AG20443 (cell line): ENCODE measurements around the gene SPOCK2.

Source experiments
- DNase-seq: peaks from one replicate; pipeline ENCODE4 v3.0.0; 2012; ENCODE audit warnings: low spot score, mixed read lengths

SPOCK2 gene

DNA sequence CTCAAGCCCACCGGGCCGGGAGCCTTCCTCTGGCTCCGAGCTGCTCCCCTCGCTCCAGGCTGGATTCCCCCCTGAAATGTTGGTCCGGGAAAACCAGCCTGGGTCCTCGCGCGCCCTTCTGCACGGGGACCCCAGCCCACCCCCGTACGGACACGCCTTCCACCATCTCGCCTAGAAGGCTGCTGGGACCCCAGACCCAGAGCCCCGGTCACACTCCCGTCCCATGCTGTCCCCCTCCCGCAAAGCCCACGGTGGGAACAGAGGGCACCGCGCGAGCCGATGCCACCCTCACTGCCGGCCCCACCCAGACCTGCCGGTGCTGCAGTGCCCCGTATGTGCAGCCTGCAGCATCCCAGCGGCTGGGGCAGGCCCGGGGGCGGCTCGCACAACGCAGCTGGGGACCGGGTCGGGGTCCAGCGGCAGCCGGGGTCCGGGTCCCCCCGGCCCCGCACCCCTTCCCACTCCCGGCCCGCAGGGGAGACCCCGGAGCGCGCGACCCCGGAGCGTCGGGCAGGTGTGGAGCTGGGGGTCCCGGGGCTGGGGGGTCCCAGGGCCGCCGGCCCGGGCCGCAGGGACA, 871 bp downstream of the SPOCK2 start:
- peak; percentile 25 for DNase-seq

DNA sequence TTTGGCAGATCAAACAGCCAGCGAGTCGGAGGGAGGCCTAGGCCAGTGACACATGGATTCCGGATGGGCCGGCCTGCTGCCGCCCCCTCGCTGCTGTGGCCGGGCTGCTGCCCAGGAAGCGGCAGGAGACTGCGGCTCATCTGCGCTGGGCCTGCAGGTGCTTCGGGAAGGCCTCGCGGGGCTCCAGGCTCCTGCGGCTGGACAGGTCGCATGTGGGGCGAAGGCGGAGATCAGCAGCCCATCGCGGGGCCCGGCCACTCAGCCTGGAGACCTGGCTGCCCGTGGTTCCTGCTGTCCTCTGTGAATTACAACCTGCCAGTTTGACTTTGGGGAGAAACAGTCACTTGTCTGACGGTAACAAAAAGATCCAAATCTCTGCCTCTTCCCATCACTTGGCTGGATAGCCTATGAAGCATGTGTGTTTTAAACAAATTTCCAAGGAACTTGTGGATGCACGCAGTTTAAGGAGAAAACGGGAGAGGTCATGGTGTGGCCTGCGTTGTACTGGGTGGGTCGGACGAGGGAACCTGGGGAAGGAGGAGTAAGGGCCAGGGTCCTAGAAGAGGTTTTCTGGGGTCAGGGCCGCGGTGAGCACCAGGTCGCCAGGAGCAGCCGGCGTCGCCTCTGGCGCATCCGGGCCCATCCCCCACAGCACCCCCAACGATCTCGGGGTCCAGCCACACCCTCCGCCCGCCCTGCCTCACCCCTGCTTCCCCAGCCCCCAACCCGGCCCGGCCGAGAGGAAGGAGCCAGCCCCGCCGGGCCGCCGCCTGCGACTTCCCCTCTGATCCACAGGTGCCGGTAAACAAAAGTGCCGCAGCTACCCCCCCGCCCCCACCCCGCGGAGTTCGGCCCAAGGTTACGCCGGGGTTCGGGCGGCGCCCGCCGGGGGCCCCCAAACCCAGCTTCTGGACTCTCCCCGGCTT, 1.6 kb downstream of the SPOCK2 start:
- DNase-seq: peak; percentile 10

DNA sequence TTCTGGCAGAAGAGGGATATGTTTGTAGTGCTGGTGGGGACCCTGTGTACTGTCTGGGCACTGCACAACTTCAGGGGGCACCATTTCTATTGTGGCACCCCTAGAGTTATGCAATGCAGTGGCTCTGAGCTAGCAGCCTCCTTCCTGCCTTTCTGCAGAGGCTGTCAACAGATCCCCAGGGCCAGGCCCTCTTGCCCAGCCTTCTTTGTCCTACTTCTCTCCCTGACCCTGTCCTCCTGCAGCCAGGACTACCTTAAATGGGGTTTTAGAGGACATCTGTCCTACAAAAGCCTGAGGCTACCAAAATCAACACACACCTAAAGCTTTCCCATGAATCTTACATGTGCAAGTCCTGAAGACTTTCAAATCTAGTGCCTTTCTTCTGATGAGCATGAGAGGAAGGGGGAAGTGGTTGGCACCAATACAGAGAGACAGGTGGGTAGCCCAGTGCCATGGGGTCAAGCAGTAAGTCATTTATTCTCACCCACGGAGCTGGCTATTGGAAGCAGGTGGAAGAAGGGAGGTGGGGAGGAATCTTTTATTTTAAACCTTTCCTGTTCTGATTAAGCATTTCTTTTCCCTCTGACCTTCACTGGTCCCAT, 2.4 kb downstream of the SPOCK2 start:
- DNase-seq: no peak

DNA sequence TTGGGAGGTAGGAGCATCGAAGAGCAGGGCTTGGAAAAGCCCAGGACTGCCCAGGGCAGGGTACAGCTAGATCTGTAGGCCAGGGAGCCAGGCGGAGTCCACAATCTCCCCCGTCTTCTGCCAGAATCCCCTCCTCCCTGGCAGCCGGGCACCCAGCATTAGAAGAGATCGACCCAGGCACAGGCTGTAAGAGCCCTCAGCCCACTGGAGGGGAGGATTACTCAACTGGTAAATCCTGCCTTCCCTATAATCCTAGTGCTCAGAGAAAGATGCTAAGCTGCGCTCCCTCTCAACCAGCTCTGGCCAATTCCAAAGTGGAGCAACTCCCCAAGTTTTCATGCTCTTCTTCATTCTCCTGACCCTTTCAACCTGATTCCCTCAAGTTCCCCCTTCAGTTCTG, 3.2 kb downstream of the SPOCK2 start:
- DNase-seq: no peak

DNA sequence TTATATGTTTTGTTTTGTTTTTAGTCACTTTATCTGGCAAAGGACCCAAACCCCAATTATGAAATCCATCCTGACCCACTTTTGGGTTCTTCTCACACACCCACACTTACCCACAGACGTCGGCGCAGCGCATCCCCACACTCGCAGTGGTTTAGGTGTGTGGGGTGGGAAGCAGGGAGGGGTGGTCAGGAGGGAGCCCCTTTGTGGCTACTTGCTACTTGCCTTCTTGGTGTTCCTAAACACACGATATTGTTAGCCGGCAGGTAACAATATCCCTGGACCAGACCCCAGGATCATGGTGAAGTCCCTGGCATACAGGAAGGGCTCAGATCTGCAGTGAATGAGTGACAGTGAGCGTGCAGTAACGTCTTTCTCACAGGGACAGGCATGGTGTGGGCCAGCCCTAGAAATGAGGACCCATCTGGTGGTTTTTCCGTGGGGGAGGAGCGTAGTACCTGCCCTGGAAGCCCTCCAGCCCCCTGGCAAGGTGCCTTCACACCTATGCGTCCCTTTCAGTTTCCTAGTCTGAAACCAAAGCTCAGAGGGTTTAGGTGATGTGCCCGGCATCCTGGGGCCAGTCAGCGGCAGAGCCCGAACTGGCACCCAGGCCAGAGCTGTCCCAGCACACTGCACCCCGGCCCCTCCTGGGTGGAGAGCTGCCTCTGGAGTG, 4.4 kb downstream of the SPOCK2 start:
- DNase-seq: no peak

DNA sequence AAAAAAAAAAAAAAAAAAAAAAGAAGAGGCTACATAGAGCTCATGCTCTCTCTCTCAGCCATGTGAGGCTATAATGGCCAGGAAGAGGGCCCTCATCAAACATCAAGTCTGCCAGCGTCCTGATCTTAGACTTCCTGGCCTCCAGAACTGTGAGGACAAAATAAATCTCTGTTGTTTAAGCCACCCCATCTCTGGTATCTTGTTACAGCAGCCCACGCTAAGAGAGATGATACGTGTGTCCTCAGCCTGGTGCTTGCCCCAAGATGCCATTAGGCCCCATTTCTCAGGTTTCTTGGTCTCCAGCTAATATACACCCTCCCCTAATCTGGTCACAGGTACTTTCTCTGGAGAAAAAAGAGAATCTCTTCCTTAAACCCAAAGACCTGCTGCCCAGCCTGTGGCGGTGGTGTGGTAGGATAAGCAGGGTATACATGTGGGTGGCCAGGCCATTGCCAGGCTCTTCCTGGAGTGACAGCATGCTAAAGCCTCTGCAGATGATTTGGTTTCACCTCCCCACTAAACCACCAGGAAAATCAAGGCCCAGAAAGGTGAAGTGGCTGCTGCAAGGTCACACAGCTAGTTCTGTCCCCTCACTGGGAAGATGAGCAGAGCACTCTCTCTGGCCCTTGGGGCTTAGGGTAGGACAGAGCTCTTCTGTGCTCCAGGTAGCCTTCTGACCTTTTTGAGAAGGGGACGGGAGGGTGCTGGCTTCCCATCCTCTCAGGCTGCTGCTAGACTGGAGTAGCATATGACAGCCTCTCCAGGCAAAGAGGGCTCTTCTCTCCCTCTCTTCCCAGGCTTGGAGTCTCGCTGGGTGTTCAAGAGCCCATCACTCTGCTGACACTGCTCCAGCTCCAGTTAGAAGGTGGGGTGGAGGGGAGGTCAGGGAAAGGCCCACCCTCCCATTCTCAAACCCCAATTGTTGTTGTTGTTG, 5.2 kb downstream of the SPOCK2 start:
- no peak for DNase-seq

DNA sequence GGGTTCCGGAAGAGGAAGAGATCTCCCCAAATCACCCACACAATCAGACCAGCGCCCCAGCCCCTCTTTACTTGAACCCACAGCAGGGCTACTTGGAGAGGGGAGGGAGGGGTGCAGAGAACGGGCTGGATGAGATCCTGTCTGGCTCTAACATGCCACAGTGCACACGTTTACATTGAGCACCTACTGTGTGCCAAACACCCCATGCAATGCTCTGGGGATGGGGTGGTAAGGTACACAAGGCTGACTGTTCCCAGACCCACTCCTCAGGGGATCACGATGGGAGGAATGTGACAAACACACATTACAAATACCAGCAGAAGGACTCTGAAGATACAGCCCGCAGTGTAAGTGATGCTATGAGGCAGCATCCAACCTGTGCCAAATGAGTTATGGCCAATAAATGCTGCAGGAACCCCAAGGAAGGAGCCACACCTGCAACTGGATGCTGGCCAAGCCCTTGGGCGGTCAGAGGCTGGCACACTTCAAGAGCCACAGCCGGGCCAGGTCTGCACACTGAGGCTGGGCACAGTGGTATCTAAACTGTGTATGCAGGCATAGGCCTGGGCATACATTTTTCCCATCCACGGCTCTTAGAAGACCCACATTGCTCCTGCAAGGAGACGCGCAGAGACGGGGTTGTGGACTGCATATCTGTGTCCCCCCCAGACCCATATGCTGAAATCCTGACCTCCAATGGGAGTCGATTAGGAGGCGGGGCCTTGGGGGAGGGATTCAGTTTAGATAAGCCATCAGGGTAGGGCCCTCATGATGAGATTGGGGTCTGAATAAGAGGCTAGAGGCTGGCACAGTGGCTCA, 6.4 kb downstream of the SPOCK2 start:
- peak; percentile 14 for DNase-seq

DNA sequence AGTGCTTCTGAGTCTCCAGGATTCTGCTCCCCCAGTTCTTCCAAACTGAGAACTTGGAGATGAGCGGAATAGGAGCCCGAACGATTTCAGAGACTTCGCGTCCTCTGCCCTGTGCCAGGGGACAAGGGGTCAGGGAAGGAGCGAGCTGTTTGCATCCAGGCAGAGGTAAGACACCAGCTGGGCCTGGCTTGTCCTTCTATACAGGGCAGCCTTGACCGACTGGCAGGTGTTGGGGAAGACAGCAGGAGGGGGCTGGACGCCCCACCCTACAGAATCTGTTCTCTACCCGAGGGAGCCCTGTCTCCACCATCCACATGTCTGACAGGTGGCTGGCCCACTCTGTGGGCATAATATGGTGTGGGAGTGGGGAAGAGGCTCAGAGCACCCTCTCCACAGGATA, 7.1 kb downstream of the SPOCK2 start:
- DNase-seq: peak; percentile 7

DNA sequence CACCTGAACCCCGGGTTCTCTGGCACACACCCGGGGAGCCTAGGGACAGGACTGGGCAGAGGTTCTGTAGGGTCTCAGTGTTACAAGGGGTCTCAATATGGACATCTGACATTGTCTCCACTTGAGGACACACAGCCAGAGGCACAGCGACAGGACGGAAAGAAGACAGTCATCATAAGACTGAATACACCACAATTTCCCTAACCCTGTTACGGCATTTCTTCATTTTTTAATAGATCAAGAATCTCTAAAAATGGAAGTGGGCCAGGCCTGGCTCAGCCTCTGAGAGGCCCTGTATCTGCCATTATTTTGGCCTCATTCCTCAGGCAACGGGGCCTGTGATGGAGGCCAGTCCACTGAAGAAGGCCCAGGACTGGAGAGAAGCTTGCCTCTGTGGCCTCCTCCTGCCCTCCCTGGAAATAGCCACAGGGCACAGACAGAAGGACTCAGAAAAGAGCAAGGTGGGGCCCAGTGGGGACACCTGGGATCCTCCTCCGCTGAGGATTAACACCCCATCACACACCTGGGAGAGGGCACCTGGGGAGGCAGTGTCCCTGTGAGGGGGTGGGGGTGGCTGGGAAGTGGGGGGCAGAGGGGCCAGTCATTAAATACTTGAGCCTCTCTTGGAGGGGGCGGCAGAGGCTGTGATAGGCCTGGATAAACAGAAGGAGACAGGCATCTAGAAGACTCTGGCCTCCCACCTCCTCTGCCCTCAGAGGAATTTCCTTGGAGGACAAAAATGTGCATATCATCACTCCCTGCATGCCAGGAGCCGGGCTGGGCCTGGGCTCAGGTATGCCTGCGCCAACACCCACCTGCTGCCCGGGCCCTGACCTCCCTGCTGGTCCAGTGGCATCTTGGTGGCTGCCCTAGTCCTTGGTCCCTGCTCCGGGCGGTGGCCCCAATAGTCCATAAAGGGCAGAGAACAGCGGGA, 8.0 kb downstream of the SPOCK2 start:
- DNase-seq: peak; percentile 14

DNA sequence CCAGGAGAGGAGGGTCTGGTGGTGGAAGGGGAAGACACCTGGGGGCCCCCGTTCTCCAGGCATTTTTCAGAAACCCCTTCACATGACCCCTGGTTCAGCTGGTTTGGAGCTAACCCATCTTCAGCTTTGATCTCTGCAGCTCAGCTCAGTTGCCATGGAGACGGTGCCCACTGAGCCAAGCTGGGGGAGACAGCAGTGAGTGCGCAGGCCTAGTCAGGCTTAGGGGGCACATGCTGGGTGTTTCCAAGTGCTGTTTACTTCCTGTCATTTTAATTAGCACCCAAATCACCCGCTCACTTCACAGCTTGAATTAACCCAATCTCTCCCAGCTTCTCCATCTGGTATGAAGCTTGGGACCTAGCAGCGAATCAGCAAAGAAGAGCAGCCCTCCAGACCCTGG, 9.0 kb downstream of the SPOCK2 start:
- peak; percentile 11 for DNase-seq

DNA sequence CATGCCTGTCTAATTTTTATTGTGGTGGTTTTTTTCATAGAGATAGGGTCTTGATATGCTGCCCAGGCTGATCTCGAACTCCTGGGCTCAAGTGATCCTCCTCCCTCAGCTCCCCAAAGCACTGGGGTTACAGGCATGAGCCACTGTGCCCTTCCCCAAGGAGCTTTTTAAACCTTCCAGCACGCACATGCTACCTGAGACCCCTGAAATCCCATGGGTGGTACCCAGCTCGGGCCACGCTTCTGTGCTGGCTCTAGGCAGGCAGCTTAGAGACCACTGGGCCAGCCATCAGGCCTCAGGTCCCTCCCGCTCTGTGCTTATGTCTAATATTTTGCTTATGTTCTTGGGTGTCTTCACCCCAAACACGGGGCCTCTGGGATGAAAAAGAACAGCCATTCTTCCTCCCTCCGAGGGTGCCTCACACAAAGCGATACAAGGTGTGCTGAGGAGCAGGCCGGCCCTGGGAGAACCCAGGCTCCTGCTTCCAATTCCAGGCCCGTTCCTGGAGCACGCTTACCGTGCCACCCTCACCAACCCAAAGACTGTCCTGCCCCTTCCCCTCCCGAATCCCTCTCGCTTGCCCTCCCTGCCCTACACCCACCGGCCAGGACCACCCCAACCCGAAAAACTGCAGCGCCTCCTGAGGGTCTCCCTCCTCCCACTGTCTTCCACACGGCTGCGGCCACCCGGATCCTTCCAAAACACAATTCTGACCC, 10.9 kb downstream of the SPOCK2 start:
- DNase-seq: no peak

DNA sequence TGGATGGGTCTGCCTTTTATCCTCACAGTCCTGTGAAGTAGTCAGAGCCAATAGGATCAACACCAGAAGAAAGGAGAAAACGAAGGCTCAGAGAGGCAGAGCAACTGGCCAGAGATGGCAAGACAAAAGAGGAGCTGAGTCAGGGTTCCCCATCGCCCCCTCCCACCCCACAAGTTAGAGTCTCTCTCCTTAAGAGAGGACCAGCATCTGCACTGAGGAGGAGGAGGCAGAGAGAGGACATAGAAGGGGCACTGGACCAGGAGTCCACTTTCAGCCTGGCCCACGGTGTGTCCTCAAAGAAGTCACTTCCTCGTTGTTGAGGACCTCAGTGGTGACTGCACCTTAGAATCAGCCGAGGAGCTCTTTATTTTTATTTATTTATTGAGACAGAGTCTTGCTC, 11.6 kb downstream of the SPOCK2 start:
- DNase-seq: no peak

DNA sequence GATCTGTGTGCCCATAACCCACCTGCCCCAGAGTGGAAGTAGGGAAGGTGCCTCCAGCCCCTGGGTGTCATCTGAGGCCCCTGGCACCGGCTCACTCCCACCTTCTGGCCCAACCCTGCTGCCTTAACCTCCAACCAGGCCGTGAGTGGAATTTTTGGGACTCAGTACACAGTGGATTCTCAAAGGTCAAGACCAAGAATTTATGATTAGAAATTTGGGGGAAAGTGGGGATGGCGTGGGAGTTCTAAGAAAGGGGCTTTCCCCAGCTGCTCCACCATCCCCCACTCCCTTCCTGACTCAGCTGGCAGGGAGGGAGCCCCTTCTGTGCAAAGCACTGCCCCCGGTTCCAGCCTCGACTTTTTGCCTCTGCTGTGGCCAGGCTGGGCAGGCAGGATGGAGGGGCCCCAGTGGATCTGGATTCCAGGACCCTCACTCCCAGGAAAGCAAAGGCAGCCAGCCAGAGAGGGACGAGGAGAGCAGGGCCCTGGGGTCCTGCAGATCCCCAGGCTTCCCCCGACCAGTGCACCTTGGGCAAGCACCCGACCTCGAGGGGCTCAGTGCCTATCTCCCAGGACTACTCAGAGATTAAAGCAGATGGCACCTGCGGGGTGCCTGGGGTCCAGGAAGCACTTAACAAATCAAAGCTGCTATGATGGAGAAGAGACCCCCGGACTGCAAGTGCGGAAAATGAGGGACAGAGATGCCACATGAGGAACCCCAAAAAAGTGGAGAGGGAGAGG, 12.8 kb downstream of the SPOCK2 start:
- no peak for DNase-seq

DNA sequence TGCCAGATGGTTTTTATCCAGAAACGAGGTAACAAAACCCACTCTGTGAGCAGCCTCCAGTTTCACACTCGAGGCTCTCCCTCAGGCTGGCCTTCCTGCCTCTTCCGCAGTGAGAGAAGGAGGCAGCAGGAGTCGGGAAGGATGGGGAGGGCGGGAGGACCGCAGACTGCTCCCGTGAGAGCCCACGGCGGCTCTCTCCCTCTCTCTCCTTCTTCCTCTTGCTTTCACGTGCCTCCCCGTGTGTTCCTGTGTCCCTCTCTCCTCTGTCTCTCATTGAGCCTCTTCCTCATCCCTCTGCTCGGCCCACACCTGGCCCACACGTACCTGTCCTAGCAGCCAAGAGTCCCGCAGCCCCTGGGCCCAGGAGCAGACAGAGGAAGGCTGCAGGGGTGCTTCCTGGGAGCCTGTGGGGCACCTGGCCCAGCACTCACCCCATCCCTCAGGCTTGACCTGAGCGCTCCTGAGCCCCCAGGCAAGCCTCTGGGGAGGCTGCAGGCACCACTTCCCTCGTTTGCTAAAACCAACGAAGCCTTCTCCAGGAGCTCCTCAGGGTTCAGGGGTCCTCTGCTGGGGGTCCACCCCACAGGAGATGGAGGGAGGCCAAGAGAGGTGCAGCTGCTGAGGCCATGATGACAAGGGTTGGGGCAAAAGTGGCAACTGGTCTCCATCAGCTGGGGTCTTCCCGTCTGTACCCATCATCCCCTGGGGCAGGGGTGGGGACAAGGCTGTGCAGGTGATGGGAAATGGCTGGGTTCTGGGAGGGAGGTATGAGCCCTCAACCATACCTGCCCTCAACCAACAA, 13.6 kb downstream of the SPOCK2 start:
- DNase-seq: no peak

DNA sequence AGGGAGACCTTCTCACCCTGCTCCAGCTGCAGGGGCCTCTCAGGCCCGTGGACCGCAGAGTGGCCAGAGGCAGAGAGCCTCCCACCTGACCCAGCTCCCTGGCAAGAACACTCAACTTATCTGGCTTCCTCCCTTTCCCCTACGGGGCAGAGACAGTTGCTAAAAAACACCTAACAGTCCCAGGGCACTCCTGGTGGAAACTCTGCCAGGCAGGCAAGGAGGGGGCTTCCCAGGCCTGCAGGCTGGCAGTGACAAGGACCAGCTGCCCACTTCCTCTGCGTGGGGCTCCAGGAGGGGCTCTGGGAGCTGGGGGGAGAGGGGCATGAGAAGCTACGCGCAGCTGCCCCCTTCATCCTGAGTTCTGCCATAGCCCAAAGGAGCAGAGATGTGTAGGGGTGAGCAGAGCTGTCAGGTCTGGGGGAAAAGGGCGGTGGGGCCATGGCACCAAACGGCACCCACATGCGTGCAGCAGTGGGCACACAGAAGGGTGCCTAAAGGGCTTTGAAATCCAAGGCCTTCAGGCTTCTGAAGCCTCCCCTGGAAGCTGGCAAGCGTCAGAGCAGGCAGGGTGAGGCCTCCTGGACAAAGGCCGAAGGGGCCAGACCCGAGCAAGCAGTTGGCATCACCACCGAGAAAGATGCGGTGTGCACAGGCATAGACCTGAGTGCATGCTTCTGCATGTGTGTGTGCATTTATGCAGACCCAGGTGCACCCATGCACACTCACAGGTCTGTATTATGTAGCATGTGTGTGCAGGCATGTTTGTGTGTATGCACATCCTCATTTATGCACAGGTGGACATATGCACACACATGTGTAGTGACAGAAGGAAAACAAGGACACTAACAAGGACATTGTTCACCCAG, 14.4 kb downstream of the SPOCK2 start:
- DNase-seq: no peak

DNA sequence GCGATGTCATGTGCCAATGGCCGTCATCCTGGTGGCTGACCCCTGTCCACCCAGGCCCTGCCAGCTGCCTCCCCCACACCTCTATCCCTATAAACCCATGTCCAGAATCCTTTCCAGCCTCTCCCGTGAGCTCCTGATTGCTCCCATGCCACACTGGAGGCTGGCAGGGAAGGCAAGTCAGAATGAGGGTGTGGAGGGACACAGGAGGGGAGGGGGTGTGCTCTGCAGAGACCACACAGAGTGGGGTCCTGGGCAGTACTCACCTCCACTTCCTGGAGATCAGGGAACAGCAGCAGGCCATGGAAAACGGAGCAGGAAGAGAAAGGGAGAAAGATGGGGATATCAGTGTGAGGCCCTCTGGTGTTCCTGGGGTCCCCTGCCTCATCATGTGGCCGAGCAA, 15.7 kb downstream of the SPOCK2 start:
- no peak for DNase-seq
